ENCODE data around the gene RPS4Y1. TPM values are rescaled to one million over a fixed set of nuclear protein-coding genes. Genes with fewer than 3 reads are reported as not detected.
"Not testable (repeated sequence)": the region's sequence is repeated elsewhere in the genome, so short reads cannot be mapped to it uniquely, and the experiment has no call there.

RPS4Y1 gene
- 281 and 297 TPM in 2 replicates for total RNA-seq
- 351 TPM for polyA plus RNA-seq (2012)

- DNase-seq (ENCODE audit: low read depth): peak; percentile 77
These were observed at the start of gene RPS4Y1 for GRCh38 chrY:2841471-2841893. Gene RPS4Y1 (plus strand): TSS chrY:2841602. CDS start chrY:2841625, 23 bp downstream.

DNA sequence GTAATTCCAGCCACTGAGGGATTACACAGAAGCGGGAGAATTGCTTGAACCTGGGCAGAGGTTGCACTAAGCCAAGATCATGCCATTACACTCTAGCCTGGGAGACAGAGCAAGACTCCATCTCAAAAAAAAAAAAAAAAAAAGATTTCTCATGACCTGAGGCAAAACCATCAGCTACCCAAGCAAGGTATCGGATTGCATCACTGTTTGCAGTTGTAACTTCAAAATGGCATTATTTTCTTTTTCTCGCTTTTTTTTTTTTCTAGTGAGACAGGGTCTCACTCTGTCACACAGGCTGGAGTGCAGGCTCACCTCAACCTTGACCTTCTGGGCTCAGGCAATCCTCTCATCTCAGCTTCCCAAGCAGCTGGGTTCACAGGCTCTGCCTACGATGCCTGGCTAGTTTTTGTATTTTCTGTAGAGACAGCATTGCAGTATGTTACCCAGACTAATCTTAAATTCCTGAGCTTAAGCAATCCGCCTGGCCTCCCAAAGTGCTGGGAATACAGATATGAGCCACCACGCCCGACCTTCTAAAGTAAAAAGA lies 44.4 kb upstream of the RPS4Y1 start:
- DNase-seq (ENCODE audit: low read depth): no peak

- DNase-seq (ENCODE audit: low read depth): no peak
These were observed 43.4 kb upstream of the RPS4Y1 start for GRCh38 chrY:2797991-2798390.

- peak; percentile 25 for DNase-seq (ENCODE audit: low read depth)
These were observed 41.2 kb upstream of the RPS4Y1 start for GRCh38 chrY:2800246-2800645.

GRCh38 chrY:2817146-2817896 lies 24.1 kb upstream of the RPS4Y1 start:
- DNase-seq (ENCODE audit: low read depth): not testable (repeated sequence)

DNA sequence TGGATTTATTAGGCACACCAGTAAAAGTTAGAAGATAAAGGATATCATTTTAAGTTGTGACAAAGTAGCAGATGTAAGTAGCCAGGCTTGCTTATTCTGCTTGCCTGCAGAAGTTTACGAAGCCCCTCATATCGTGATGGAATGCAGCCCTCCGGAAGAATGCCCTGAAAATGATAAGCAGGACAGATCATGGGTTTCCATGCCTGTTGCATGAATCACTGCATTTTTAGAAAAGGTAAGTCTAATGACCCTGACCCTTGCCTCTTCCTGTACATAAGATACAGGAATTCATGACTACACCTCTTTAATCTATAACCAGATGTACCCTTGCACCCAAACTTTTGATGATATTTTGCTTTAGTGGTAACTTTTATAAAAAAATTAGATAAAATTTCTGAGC lies 16.9 kb upstream of the RPS4Y1 start:
- no peak for DNase-seq (ENCODE audit: low read depth)

DNA sequence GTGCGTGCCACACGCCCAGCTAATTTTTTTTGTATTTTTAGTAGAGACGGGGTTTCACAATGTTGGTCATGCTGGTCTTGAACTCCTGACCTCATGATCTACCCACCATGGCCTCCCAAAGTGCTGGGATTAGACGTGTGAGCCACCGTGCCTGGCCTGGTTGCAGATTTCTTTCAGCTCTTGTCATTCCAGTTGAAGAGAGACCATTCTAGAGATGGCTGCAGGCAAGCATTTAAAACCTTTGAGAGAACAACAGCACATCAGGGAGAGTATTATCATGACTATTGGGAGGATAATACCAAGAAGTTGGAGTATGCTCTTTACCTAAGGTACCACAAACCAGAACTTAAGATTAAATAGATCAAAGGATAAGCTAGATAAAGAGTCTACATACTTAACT lies 12.9 kb upstream of the RPS4Y1 start:
- no peak for DNase-seq (ENCODE audit: low read depth)

- DNase-seq (ENCODE audit: low read depth): no peak
These were observed 6.2 kb upstream of the RPS4Y1 start for GRCh38 chrY:2835230-2835629.

DNA sequence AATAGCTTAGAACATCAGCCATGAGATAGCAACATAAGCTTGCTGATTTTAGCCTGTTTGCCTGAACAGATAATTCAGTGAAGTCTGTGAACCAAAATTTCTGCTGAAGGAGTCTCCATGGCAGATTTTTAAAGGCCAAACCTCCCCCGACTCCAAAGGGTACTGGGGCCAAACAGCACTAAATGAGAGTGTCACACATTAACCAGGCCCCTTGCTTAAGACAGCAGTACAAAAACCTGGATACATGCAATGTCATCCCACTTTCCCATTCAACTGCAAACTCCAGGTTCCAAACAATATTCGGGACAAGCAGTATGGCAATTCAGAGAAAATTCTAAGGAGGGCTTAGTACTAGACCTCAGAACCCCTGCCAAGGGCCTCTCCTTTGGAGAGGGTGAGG lies 4.3 kb upstream of the RPS4Y1 start:
- DNase-seq (ENCODE audit: low read depth): no peak

- DNase-seq (ENCODE audit: low read depth): no peak
These were observed 3.5 kb upstream of the RPS4Y1 start for GRCh38 chrY:2837932-2838331.

DNA sequence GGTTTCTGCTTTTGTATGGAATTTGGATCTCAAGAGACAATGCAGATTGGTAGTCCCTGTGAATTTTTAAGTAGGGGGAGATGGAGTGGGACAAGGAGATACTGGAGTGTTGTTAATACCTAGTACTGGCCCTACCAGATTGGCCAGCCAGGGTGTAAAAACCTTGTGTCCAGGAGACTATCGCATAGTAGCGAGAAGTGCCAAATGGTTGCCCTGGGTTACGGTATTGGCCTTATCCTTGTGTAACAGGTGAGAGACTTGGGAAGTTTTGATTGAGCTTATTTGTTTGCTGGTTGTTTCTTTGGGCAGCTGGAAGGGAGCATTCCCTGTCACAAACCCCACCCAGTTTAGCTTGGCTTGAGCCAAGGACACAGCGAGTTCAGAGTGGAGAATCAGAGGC lies 5.4 kb downstream of the RPS4Y1 start:
- no peak for DNase-seq (ENCODE audit: low read depth)

- DNase-seq (ENCODE audit: low read depth): no peak
These were observed 7.0 kb downstream of the RPS4Y1 start for GRCh38 chrY:2848384-2848783.

DNA sequence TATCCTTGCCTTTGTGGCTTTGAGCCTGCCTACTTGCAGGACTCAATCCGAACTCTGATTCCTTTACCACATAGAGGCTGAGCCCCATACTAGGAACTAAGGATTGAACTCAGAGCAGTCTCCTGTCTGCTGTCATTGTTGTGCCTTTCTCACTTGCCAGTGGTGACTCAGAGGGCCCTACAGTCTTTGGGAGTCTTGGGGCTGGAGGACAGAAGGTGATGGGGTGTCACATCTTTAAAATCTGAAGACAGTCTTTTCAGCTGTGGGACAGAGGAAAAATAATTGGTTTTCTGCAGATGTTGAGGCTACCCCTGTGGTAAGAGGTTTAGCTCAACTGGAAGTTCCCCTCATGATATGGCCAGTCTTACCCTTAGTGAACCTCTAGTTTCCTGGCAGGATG lies 8.0 kb downstream of the RPS4Y1 start:
- no peak for DNase-seq (ENCODE audit: low read depth)

DNA sequence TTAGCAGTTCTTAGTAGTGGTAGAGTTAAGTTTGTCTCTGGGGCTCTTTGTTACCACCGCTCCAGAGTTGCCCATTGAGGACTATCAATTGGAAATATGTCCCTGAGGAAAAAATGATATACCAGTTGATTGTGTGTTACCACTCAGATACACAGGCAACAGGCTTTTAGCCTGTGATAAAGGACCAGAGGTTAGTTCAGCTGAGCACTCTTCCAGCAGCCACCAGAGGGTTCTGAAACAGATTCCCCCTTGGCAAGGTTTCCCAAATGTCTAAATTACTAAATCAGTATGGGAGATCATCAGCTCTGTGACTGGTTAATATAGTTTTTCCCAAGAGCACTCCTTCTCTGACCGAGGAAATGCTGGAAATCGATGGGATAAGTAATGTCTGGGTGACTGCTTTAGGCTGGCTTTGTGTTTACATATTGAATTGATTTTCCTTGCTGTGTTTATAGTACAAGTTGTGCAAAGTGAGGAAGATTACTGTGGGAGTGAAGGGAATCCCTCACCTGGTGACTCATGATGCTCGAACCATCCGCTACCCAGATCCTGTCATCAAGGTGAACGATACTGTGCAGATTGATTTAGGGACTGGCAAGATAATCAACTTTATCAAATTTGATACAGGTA lies 12.9 kb downstream of the RPS4Y1 start:
- DNase-seq (ENCODE audit: low read depth): no peak

DNA sequence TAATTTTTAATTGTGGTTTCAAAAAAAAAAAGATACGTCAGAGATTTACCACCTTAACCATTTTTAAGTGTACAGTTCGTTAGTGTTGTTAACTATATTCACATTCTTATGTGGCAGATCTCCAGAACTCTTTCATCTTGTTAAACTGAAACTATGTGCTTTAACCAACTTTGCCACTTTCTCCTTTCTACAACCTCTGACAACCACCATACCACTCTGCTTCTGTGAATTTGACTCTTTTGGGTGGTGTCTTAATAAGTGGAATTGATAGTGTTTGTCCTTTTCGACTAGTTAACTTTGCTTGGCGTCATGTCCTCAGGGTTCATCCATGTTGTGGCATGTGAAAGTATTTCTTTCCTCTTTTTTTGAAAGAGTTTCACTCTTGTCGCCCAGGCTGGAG lies 15.7 kb downstream of the RPS4Y1 start:
- no peak for DNase-seq (ENCODE audit: low read depth)

GRCh38 chrY:2857686-2858085 lies 16.3 kb downstream of the RPS4Y1 start:
- DNase-seq (ENCODE audit: low read depth): peak; percentile 6

DNA sequence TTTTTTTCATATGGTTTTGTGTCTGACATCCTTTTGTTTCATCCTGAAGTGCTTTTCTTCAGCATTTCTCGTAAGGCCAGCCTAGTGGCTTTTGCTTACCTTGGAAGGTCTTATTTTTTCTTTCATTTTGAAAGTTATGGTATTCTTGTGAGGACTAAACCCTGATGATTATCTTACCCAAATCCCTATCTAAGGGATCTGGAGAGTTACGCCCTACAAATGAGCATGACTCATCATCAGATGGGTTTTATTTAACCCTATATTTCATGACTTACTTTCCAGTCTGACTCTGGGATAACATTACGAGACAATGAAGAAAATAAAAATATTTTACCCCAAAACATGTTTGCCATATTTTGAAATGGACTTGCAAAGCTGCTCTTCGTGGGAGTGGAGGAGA lies 18.4 kb downstream of the RPS4Y1 start:
- DNase-seq (ENCODE audit: low read depth): no peak

DNA sequence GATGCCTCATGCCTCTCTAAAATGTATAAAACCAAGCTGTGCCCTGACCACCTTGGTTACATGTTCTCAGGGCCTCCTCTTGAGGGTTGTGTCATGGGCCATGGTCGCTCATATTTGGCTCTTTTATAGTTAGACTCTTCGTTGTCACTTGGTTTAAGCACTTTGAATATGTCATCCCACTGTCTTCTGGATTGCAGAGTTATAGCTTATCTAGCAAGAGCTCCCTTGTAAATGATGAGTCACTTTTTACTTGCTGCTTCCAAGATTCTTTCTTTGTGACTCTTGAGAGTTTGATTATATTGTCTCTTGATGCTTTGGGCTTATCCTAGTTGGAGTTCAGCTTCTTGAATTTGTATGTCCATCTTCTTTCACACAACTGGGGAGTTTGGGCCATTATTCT lies 19.1 kb downstream of the RPS4Y1 start:
- peak; percentile 47 for DNase-seq (ENCODE audit: low read depth)

GRCh38 chrY:2866581-2866980 lies 25.2 kb downstream of the RPS4Y1 start:
- DNase-seq (ENCODE audit: low read depth): no peak

DNA sequence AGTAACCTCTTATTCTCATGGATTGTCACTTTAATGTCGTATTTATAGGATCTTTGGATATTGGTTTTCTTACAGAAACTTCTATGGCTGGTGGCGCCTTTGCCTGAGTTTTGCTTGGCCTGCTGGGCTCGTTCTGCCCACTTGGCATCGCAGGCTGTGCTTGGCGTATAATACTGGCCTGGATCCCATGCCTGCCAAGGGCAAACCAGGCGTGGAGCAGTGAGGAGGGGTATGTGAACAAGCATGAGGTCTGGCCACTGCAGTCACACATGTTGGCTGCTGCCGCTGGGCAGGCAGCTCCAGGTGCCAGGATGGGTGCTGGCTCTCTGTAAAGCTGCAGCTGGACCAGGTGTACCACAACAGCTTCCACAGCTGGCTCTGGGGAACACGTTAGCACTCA lies 26.1 kb downstream of the RPS4Y1 start:
- no peak for DNase-seq (ENCODE audit: low read depth)

- DNase-seq (ENCODE audit: low read depth): no peak
These were observed 26.7 kb downstream of the RPS4Y1 start for GRCh38 chrY:2868035-2868607.

- not testable (repeated sequence) for DNase-seq (ENCODE audit: low read depth)
These were observed 30.8 kb downstream of the RPS4Y1 start for GRCh38 chrY:2872234-2872633.
